GM18907 (cell line): Measurements from ENCODE around the gene C9orf43.

Experiments
- ATAC-seq: cut with Tn5 transposase; IDR thresholded peaks from one replicate; pipeline ENCODE4 v1.9.1; 2021; ENCODE audit warnings: mild to moderate bottlenecking, moderate library complexity; ENCODE audit not compliant: unreplicated experiment

C9orf43 gene

GRCh38 chr9:113464286-113464660 is 53.7 kb downstream of the C9orf43 start:
- ATAC-seq, result no peak

GRCh38 chr9:113465599-113466140 is 55.1 kb downstream of the C9orf43 start:
- no peak for ATAC-seq

DNA sequence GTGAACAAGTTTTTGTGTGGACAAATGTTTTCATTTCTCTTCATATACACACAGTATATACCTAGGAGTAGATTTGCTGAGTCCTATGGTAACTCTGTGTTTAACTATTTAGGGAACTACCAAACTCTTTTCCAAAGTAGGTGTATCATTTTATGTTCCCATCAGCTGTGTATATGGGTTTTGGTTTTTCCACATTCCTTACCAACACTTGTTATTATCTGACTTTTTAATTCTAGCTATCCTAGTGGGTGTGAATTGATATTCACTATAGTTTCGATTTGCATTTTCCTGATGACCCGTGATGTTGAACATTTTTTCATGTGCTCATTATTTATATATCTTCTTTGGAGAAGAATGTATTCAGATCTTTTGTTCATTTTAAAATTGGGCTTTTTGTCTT is 56.6 kb downstream of the C9orf43 start:
- ATAC-seq, result no peak

- ATAC-seq, result no peak
These were observed 58.3 kb downstream of the C9orf43 start for GRCh38 chr9:113468716-113469448.

DNA sequence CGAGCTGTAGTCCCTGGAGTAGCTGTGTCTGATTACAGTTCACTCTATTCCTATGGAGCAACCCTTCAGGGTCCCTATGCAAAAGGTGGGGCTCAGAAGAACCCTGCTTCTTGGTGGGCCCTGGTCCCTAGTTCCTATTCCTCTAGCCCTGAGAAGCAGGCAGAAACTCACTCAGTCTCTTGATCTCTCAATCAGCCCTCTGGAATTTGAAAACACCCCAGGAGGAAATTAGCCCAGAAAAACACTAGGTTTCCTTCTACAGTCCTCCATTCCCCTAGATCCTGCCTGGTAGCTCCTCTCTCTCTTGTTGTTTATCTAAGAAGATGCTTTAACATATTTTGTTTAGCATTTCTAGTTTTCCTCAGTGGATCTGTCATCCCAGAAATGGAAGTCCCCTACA is 60.6 kb downstream of the C9orf43 start:
- no peak for ATAC-seq

DNA sequence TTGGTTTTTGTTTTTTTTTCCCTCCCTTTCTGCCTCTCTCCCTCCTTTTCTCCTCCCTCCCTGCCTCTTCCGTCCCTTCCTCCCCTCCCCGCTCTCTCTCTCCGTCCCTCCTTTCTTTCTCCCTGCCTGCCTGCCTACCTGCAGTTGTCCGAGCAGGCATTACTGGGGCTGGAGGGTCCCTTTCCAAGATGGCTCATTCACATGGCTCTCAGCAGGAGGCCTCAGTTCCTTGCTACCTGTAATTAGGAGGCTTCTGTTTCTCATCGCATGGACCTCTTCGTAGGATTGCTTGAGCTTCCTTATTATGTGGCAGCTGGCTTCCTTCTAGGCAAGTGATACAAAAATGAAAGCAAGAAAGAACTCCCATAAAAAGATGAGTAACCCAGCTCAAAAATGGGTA is 61.0 kb downstream of the C9orf43 start:
- no peak for ATAC-seq

DNA sequence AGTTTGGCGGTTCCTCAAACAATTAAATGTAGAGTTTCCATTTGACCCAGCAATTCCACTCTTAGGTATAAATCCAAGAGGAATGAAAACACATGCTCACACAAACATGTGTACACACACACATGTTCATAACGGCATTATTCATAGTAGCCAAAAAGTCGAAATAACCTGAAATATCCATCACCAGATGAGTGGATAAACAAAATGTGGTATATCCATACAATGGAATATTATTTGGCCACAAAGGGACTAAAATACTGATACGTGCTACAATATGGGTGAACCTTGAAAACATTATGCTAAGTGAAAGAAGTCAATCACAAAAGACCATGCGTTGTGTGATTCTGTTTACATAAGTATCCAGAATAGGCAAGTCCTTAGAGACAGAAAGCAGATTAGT is 61.7 kb downstream of the C9orf43 start:
- ATAC-seq, result no peak

- ATAC-seq, result no peak
These were observed 63.9 kb downstream of the C9orf43 start for GRCh38 chr9:113474360-113475028.

GRCh38 chr9:113475031-113475430 is 64.5 kb downstream of the C9orf43 start:
- no peak for ATAC-seq

DNA sequence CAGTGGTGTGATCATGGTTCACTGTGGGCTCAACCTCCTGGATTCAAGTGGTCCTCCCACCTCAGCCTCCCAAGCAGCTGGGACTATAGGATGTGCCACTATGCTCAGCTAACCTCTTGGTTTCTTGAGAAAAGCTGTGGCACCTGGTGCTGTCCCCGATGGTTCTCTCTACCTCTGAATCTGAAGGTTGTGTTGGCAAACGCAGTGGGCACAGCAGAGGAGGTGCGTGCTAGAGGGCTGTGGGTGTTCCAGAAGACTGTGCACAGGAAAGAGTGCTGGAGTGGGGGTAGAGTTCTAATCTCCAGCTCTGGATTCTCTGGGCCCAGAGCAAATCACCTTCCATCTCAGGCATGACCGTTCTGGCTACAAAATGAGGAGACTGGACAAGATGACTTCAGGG is 65.4 kb downstream of the C9orf43 start:
- no peak for ATAC-seq

- ATAC-seq, result no peak
These were observed 66.0 kb downstream of the C9orf43 start for GRCh38 chr9:113476511-113476916.

DNA sequence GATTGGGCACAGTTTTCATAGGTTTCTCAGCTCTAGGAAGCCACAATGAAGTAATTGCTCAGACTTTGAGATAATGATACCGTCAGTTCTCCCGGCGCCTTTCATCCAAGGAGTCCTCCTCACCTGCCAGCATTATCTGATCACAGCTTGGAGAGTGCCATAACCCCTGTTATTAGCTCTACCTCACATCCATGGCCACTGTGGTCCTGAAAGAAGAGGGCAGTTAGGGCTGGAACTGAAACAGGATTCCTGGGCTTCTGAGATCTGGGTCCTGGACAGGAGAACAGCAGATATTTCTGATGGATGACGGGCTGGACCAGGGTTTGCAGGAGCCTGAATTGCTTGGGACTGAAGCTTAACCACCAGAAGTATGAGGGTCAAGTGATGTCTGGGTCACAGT is 66.5 kb downstream of the C9orf43 start:
- no peak for ATAC-seq

GRCh38 chr9:113477661-113478060 is 67.1 kb downstream of the C9orf43 start:
- ATAC-seq, result no peak

DNA sequence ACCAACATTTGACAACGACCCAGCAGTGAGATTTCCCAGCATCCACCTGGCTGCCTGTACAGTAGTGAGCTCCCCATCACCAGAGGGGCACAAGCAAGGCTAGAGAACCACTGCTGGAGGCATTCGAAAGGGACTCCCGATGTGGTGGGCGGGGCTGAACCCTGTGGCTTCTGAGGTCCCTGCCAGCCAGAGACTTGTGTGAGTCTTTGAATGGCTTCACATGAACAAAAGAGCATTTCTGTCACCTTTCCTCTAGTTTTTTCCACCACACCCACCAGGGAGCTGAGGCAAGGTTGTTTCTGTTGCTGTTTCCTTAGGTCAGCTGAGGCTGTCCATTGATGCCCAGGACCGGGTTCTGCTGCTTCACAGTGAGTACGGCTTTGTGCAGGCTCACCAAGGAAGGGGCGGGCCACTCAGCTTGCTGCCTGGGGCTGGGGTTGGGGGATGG is 68.7 kb downstream of the C9orf43 start:
- no peak for ATAC-seq
